Measurements from ENCODE around the gene DNAH8. TPM values are rescaled to one million over a fixed set of nuclear protein-coding genes. Genes with fewer than 3 reads are reported as not detected.
"Not testable (repeated sequence)": the region's sequence is repeated elsewhere in the genome, so short reads cannot be mapped to it uniquely, and the experiment has no call there.

The DNAH8 gene
- polyA plus RNA-seq, 3 donors, result not detected

DNA sequence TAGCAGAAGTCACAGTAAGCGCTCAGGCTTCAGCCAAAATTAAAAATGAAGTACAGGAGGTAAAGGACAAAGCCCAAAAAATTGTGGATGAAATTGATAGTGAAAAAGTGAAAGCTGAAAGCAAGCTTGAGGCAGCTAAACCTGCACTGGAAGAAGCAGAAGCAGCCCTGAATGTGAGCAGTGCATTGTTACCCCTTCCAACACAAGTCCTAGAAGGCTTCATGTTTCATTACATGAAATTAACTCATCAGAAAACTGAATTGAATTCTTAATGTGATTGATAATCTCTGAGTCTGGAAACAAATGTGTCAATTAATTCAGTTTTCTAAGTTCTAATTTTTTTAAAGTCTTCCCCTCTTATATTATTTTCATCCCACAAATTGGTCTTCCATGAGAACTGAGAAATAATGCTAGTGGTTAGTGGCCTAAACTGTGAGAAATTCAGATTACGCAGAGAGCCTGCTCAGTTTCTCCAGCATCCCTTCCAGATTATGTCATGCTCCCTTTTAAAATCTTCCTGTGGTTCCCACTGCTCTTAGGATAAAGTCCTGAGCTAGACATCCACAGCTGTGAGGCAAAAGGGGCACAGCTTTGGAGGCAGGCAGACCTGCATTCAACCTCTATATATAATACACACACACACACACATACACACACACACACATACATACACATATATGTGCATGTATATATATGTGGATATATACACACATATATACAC lies 200.3 kb downstream of the DNAH8 start:
- TF ChIP-seq, protein P1, sequence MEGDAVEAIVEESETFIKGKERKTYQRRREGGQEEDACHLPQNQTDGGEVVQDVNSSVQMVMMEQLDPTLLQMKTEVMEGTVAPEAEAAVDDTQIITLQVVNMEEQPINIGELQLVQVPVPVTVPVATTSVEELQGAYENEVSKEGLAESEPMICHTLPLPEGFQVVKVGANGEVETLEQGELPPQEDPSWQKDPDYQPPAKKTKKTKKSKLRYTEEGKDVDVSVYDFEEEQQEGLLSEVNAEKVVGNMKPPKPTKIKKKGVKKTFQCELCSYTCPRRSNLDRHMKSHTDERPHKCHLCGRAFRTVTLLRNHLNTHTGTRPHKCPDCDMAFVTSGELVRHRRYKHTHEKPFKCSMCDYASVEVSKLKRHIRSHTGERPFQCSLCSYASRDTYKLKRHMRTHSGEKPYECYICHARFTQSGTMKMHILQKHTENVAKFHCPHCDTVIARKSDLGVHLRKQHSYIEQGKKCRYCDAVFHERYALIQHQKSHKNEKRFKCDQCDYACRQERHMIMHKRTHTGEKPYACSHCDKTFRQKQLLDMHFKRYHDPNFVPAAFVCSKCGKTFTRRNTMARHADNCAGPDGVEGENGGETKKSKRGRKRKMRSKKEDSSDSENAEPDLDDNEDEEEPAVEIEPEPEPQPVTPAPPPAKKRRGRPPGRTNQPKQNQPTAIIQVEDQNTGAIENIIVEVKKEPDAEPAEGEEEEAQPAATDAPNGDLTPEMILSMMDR (IDR thresholded peaks at IDR 0.05), result no peak
- H3K9me3 Mint-ChIP-seq, result peaks cover 0 to 2% (median 0%) of the 10 kb centered on the region in 7 donors
- intact Hi-C loops (cut with micrococcal nuclease), result no loop called here
- no peak overlapping the region for H3K9ac ChIP-seq (ENCODE audit: insufficient read depth, low read length, poor library complexity, severe bottlenecking)
- no peaks in the 10 kb centered on the region for H3K27me3 ChIP-seq (ENCODE audit: control insufficient read depth in 2 of 2, insufficient read depth in 2 of 2, low read length in 2 of 2)
- H3K4me1 ChIP-seq (ENCODE audit: control insufficient read depth in 1 of 2, insufficient read depth in 2 of 2, low read length in 2 of 2), result no peaks in the 10 kb centered on the region
- H3K9me3 ChIP-seq (replicated peaks in 1 of 2; ENCODE audit: control insufficient read depth in 1 of 2, insufficient read depth in 1 of 2, low read length in 2 of 2), result no peaks in the 10 kb centered on the region
- H3K27ac Mint-ChIP-seq, result no peak overlapping the region
- no peaks in the 10 kb centered on the region for H4K20me1 ChIP-seq (ENCODE audit: insufficient read depth, low read length)
- H3K4me3 ChIP-seq (replicated peaks in 1 of 3; ENCODE audit: low read depth in 2 of 3, low read length in 3 of 3), result no peak overlapping the region
- WGBS (ENCODE audit: insufficient coverage), result 100% methylated on average over 1 of the region's 2 CpGs
- no peaks in the 10 kb centered on the region for H3K4me1 Mint-ChIP-seq
- no peaks in the 10 kb centered on the region for H3K79me2 ChIP-seq (ENCODE audit: insufficient read depth, low read length)
- H3K27me3 Mint-ChIP-seq (ENCODE audit: low read depth in 3 of 3), result peaks cover 0 to 2% (median 2%) of the 10 kb centered on the region in 3 donors
- H3K27ac ChIP-seq (ENCODE audit: low read depth in 1 of 2, low read length in 2 of 2), result no peak overlapping the region
- no peak overlapping the region for H3K4me2 ChIP-seq (replicated peaks; ENCODE audit: extremely low read depth, low read length, poor library complexity, severe bottlenecking)
- no peak overlapping the region for H3K4me3 Mint-ChIP-seq
- H2AFZ ChIP-seq (ENCODE audit: insufficient read depth, low read depth, low read length, poor library complexity, severe bottlenecking), result no peak overlapping the region
- no peak for DNase-seq
- no peaks in the 10 kb centered on the region for H3K36me3 Mint-ChIP-seq
- no peaks in the 10 kb centered on the region for H3K36me3 ChIP-seq (replicated peaks in 1 of 2; ENCODE audit: control insufficient read depth in 1 of 2, insufficient read depth in 2 of 2, low read length in 2 of 2)

DNA sequence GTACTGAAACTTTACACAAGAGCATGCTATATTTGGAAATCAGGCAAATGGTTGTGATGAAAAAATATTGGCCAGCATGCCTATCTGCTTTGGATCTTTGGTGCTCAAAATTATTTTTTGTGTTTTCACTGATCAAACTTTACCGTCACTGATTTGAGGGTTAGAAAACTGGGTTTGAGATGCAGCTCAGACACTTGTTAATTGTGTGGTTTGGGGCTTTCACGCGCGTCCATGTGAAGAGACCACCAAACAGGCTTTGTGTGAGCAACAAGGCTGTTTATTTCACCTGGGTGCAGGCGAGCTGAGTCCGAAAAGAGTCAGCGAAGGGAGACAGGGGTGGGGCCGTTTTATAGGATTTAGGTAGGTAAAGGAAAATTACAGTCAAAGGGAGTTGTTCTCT lies 206.4 kb downstream of the DNAH8 start:
- H3K4me1 ChIP-seq (ENCODE audit: control insufficient read depth in 1 of 2, insufficient read depth in 2 of 2, low read length in 2 of 2); H3K4me2 ChIP-seq (replicated peaks; ENCODE audit: extremely low read depth, low read length, poor library complexity, severe bottlenecking); DNase-seq; H3K27ac Mint-ChIP-seq; H2AFZ ChIP-seq (ENCODE audit: insufficient read depth, low read depth, low read length, poor library complexity, severe bottlenecking); intact Hi-C loops (cut with micrococcal nuclease); H3K27me3 Mint-ChIP-seq (ENCODE audit: low read depth in 3 of 3); H3K36me3 Mint-ChIP-seq; H4K20me1 ChIP-seq (ENCODE audit: insufficient read depth, low read length); H3K4me1 Mint-ChIP-seq; H3K9me3 Mint-ChIP-seq; H3K27ac ChIP-seq (ENCODE audit: low read depth in 1 of 2, low read length in 2 of 2); H3K9me3 ChIP-seq (replicated peaks in 1 of 2; ENCODE audit: control insufficient read depth in 1 of 2, insufficient read depth in 1 of 2, low read length in 2 of 2); H3K9ac ChIP-seq (ENCODE audit: insufficient read depth, low read length, poor library complexity, severe bottlenecking); H3K79me2 ChIP-seq (ENCODE audit: insufficient read depth, low read length); H3K4me3 ChIP-seq (replicated peaks in 1 of 3; ENCODE audit: low read depth in 2 of 3, low read length in 3 of 3); H3K36me3 ChIP-seq (replicated peaks in 1 of 2; ENCODE audit: control insufficient read depth in 1 of 2, insufficient read depth in 2 of 2, low read length in 2 of 2); H3K27me3 ChIP-seq (ENCODE audit: control insufficient read depth in 2 of 2, insufficient read depth in 2 of 2, low read length in 2 of 2): not testable (repeated sequence)
- H3K4me3 Mint-ChIP-seq, result peak overlapping the region in 1 of 2 donors; percentile 36
- WGBS (ENCODE audit: insufficient coverage), result 90% methylated on average over 8 of the region's 8 CpGs

Data from CD14-positive monocyte (primary cell).